SK-N-SH (cell line): ENCODE results near the gene UBR3. TPM values are rescaled to one million over a fixed set of nuclear protein-coding genes. Genes with fewer than 3 reads are reported as not detected.

ENCODE experiments used
- CTCF ChIA-PET: fragments of 300-600, 350-600 bp; formaldehyde crosslinking; extraction: SDS; loops from one replicate; lab custom pipeline; 2021; lab: Yijun Ruan, JAX
- POLR2A ChIA-PET: fragments of 350-600 bp; sonication (Branson Sonifier 250); formaldehyde crosslinking; extraction: SDS; loops from one replicate; lab custom pipeline; 2020; ENCODE audit warnings: antibody characterized with exemption, inconsistent platforms; lab: Yijun Ruan, JAX
- DNase-seq: peaks from one replicate; pipeline ENCODE4 v3.0.0; 2012
- H2AFZ ChIP-seq: fragments of 200-600 bp; sonication (generic); 2 replicates; pipeline ENCODE4 v1.8.1; 2016; ENCODE audit warnings: antibody characterized with exemption, mild to moderate bottlenecking, low read depth
- H3F3A ChIP-seq: fragments of 200-600 bp; sonication (generic); replicated peaks from 2 replicates; pipeline ENCODE3; 2016; ENCODE audit warnings: antibody characterized with exemption, mild to moderate bottlenecking; ENCODE audit not compliant: insufficient read depth
- H3K27ac ChIP-seq, 2 experiments: fragments of 200-500 bp in 1 of 2; fragments of 200-600 bp in 1 of 2; sonication (Bioruptor generic) in 1 of 2; sonication (generic), shearing (Covaris generic) in 1 of 2; 2 replicates each; pipeline versions ENCODE4 v1.5.1 to v1.6.1; 2014 to 2016; ENCODE audit warnings: low read depth in 2 of 2, inconsistent platforms in 1 of 2, low read length in 1 of 2, mild to moderate bottlenecking in 1 of 2, mixed read lengths in 1 of 2
- H3K27me3 ChIP-seq: fragments of 200-600 bp; sonication (generic), shearing (Covaris generic); 2 replicates; pipeline ENCODE4 v1.6.1; 2016; ENCODE audit warnings: mixed run types; ENCODE audit not compliant: insufficient read depth
- H3K36me3 ChIP-seq, 2 experiments: fragments of 200-500 bp in 1 of 2; fragments of 200-600 bp in 1 of 2; sonication (Bioruptor generic) in 1 of 2; sonication (generic) in 1 of 2; replicated peaks in 1 of 2; 2 replicates each; pipeline versions ENCODE3 to v1.5.1; 2014 to 2016; ENCODE audit warnings: low read length in 1 of 2, mild to moderate bottlenecking in 1 of 2; ENCODE audit not compliant: insufficient read depth in 2 of 2, control insufficient read depth in 1 of 2
- H3K4me1 ChIP-seq, 2 experiments: fragments of 200-500 bp in 1 of 2; fragments of 200-600 bp in 1 of 2; sonication (Bioruptor generic) in 1 of 2; sonication (generic), shearing (Covaris generic) in 1 of 2; 2 replicates each; pipeline versions ENCODE4 v1.5.1 to v1.6.1; 2014 to 2016; ENCODE audit warnings: low read depth in 1 of 2, low read length in 1 of 2, mixed run types in 1 of 2; ENCODE audit not compliant: insufficient read depth in 2 of 2, control insufficient read depth in 1 of 2
- H3K4me2 ChIP-seq: fragments of 200-600 bp; sonication (generic), shearing (Covaris generic); 2 replicates; pipeline ENCODE4 v1.6.1; 2017; ENCODE audit warnings: mixed run types
- H3K4me3 ChIP-seq, 2 experiments: fragments of 200-500 bp in 1 of 2; fragments of 200-600 bp in 1 of 2; sonication (Bioruptor generic) in 1 of 2; sonication (generic), shearing (Covaris generic) in 1 of 2; 2 replicates each; pipeline versions ENCODE4 v1.5.1 to v1.8.1; 2014 to 2016; ENCODE audit warnings: low read depth in 2 of 2, inconsistent platforms in 1 of 2, low read length in 1 of 2, mild to moderate bottlenecking in 1 of 2, mixed read lengths in 1 of 2, moderate library complexity in 1 of 2
- H3K79me2 ChIP-seq: fragments of 200-600 bp; sonication (generic); 2 replicates; pipeline ENCODE4 v1.8.1; 2017; ENCODE audit warnings: mild to moderate bottlenecking; ENCODE audit not compliant: insufficient read depth
- H3K9ac ChIP-seq: fragments of 200-600 bp; sonication (generic); 2 replicates; pipeline ENCODE4 v1.6.1; 2017; ENCODE audit warnings: mixed run types
- H3K9me2 ChIP-seq: fragments of 200-600 bp; sonication (generic); 2 replicates; pipeline ENCODE4 v1.6.1; 2017; ENCODE audit warnings: mixed run types
- H3K9me3 ChIP-seq: fragments of 200-600 bp; sonication (generic); 2 replicates; pipeline ENCODE4 v1.6.1; 2017; ENCODE audit warnings: mixed run types, mild to moderate bottlenecking, moderate library complexity
- H4K20me1 ChIP-seq: fragments of 200-600 bp; sonication (generic); 2 replicates; pipeline ENCODE4 v1.6.1; 2017; ENCODE audit warnings: mild to moderate bottlenecking, mixed run types; ENCODE audit not compliant: insufficient read depth
- CHD2 ChIP-seq: fragments of 150-350 bp; IDR thresholded peaks from 2 replicates; pipeline ENCODE4 v1.6.1; 2018; ENCODE audit warnings: low read length; ENCODE audit not compliant: partially characterized antibody
- CTCF ChIP-seq: fragments of 200-600 bp; sonication (generic); IDR thresholded peaks from 2 replicates; pipeline ENCODE4 v1.6.1; 2017; ENCODE audit warnings: antibody characterized with exemption, mild to moderate bottlenecking, moderate library complexity
- EZH2phosphoT487 ChIP-seq: fragments of 200-600 bp; sonication (generic); IDR thresholded peaks from 2 replicates; pipeline ENCODE4 v1.6.1; 2017; ENCODE audit warnings: low read depth, mixed run types, mild to moderate bottlenecking, antibody characterized with exemption, moderate library complexity, borderline replicate concordance
- FOSL2 ChIP-seq: IDR thresholded peaks from 2 replicates; pipeline ENCODE4 v1.4.0; 2012; ENCODE audit warnings: low read depth, mild to moderate bottlenecking, moderate library complexity, borderline replicate concordance
- GABPA ChIP-seq: IDR thresholded peaks from 2 replicates; pipeline ENCODE4 v1.4.0; 2012; ENCODE audit warnings: low read depth, mild to moderate bottlenecking
- GATA2 ChIP-seq: sonication (generic); formaldehyde crosslinking; IDR thresholded peaks from 2 replicates; pipeline ENCODE4 v1.5.0; 2020; ENCODE audit warnings: mild to moderate bottlenecking, missing genetic modification reagents
- IRF3 ChIP-seq: fragments of 150-350 bp; IDR thresholded peaks from 2 replicates; pipeline ENCODE4 v1.6.1; 2016; ENCODE audit warnings: mild to moderate bottlenecking, low read depth, low read length
- JUND ChIP-seq: IDR thresholded peaks from 2 replicates; pipeline ENCODE4 v1.4.0; 2012
- MXI1 ChIP-seq: IDR thresholded peaks from 2 replicates; pipeline ENCODE4 v1.6.1; 2012; ENCODE audit warnings: mild to moderate bottlenecking, low read depth, low read length, improper control_type of control experiment
- PBX3 ChIP-seq: IDR thresholded peaks from 2 replicates; pipeline ENCODE4; 2012
- POLR2AphosphoS5 ChIP-seq: IDR thresholded peaks from 2 replicates; pipeline ENCODE4 v1.6.1; 2012; ENCODE audit warnings: low read depth, low read length
- RXRA ChIP-seq: IDR thresholded peaks from 2 replicates; pipeline ENCODE4 v1.4.0; 2012; ENCODE audit warnings: low read depth, mild to moderate bottlenecking, borderline replicate concordance
- SMC3 ChIP-seq: IDR thresholded peaks from 2 replicates; pipeline ENCODE4 v1.6.1; 2012; ENCODE audit warnings: low read depth, low read length, improper control_type of control experiment
- TAF1 ChIP-seq: IDR thresholded peaks from 2 replicates; pipeline ENCODE4 v1.6.1; 2012; ENCODE audit warnings: low read depth, mild to moderate bottlenecking, low read length, moderate library complexity, borderline replicate concordance
- USF1 ChIP-seq: IDR thresholded peaks from 2 replicates; pipeline ENCODE4 v1.4.0; 2012; ENCODE audit warnings: low read depth, borderline replicate concordance
- WGBS: methylation state at CpG from one replicate; pipeline ENCODE4 v1.1.6; 2017; ENCODE audit warnings: low lambda C conversion rate; 5-methylcytosine and 5-hydroxymethylcytosine counted together
- polyA plus RNA-seq, 3 experiments: library from polyadenylated mRNA; depleted of rRNA; stranded (reverse); fragments of >200 nt; gene quantifications; 2 replicates each; pipeline ENCODE4 v1.2.3, GENCODE V29; 2012

The UBR3 gene
- polyA plus RNA-seq, 1 of the 3 experiments (the other 2 are of a cell fraction) = 5.2 TPM

GRCh38 chr2:169822036-169822435 lies 5.2 kb upstream of the UBR3 start:
- TF ChIP-seq CTCF = no peak
- no peak for TF ChIP-seq POLR2AphosphoS5
- TF ChIP-seq USF1 = no peak
- no peak for TF ChIP-seq PBX3
- H3F3A ChIP-seq = peaks cover 22% of the 10 kb centered on the region
- H2AFZ ChIP-seq = no peak overlapping the region
- H3K27me3 ChIP-seq = no peaks in the 10 kb centered on the region
- no peaks in the 10 kb centered on the region for H3K9me2 ChIP-seq
- H3K36me3 ChIP-seq = peaks cover 21 to 29% of the 10 kb centered on the region in 2 experiments
- 69% methylated on average over 3 of the region's 3 CpGs for WGBS
- DNase-seq = no peak
- H4K20me1 ChIP-seq = no peaks in the 10 kb centered on the region; the same call in 1 of the 2 replicates
- H3K27ac ChIP-seq = no peak overlapping the region
- ChIA-PET CTCF (interaction anchor here (1.5 kb wide), 1 partner anchor 111 kb away, joined by 3 read pairs; no protein-coding TSS in a partner anchor), POLR2A (no interaction called here)
- peaks cover 71% of the 10 kb centered on the region for H3K79me2 ChIP-seq
- H3K4me2 ChIP-seq = peak overlapping the region; percentile 72
- peaks cover 11 to 24% of the 10 kb centered on the region in 2 experiments; a peak in 3 of 4 replicates for H3K4me1 ChIP-seq
- peaks cover 2% of the 10 kb centered on the region; the same call in 1 of the 2 replicates for H3K9me3 ChIP-seq
- no peak overlapping the region for H3K4me3 ChIP-seq
- H3K9ac ChIP-seq = no peak overlapping the region

GRCh38 chr2:169822785-169823392 lies 4.4 kb upstream of the UBR3 start:
- Histone ChIP-seq H3K36me3 (peaks cover 20 to 22% of the 10 kb centered on the region in 2 experiments), H3K4me3 (peak overlapping the region in 1 of 2 experiments; percentile 77; a peak in 2 of 4 replicates), H3K27ac (no peak overlapping the region), H3K9me2 (no peaks in the 10 kb centered on the region), H3F3A (peaks cover 19% of the 10 kb centered on the region), H3K9me3 (no peaks in the 10 kb centered on the region), H3K9ac (no peak overlapping the region), H3K79me2 (peaks cover 69% of the 10 kb centered on the region), H3K4me1 (peaks cover 11 to 24% of the 10 kb centered on the region in 2 experiments; a peak in 3 of 4 replicates), H2AFZ (no peak overlapping the region), H3K4me2 (peak overlapping the region; percentile 72), H3K27me3 (no peaks in the 10 kb centered on the region), H4K20me1 (no peaks in the 10 kb centered on the region; the same call in 1 of the 2 replicates)
- CTCF ChIA-PET = interaction anchor here (1.5 to 3.9 kb wide), 4 partner anchors 9 to 110 kb away, joined by 3 to 34 read pairs (median 20); no protein-coding TSS in a partner anchor
- POLR2A ChIA-PET = no interaction called here
- 92% methylated on average over 4 of the region's 4 CpGs for WGBS
- TF ChIP-seq IRF3 = no peak
- TF ChIP-seq MXI1 = no peak
- TF ChIP-seq GABPA = no peak
- TF ChIP-seq TAF1 = no peak
- TF ChIP-seq RXRA = no peak
- TF ChIP-seq FOSL2 = no peak
- TF ChIP-seq CHD2 = no peak
- TF ChIP-seq PBX3 = no peak
- no peak for TF ChIP-seq USF1
- TF ChIP-seq GATA2 (CRISPR knock-in tag) = no peak
- no peak for TF ChIP-seq JUND
- no peak for TF ChIP-seq SMC3
- TF ChIP-seq CTCF = no peak
- TF ChIP-seq EZH2phosphoT487 = no peak
- no peak for DNase-seq
